ENCODE data around the gene UBR4. TPM values are rescaled to one million over a fixed set of nuclear protein-coding genes. Genes with fewer than 3 reads are reported as not detected.

Gene UBR4
- polyA plus RNA-seq, 1 donor (not counting 4 experiments of a cell fraction or from before 2014, with no cell fraction given) = 39.0 TPM

DNA sequence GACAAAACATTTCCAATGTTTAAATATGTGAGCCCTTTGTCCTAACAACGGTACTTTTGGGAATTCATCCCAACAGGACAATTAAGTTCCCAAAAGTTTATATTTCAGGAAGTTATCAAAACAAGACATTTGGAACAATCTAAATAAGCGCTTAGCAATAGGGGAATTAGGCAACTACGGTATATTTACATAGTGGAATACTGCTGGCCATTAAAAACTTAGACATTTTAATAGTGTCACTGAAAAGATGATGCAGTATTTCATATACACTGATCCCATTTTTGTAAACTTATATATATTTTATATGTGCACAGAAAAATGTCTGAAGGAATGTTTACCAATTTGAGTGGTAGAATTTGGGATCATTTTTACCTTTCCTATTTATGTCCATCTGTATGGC lies 20.8 kb downstream of the UBR4 start:
- Histone ChIP-seq H2AFZ (ENCODE audit: control insufficient read depth, low read length) (no peak overlapping the region), H3K9me3 (ENCODE audit: control insufficient read depth, low read depth, low read length) (no peaks in the 10 kb centered on the region), H3K36me3 (ENCODE audit: control insufficient read depth in 2 of 2, extremely low read depth in 1 of 2, insufficient read depth in 2 of 2, low read length in 2 of 2) (peaks cover 33 to 47% of the 10 kb centered on the region in 2 experiments), H3K79me2 (ENCODE audit: control insufficient read depth, insufficient read depth, low read length) (peaks cover 3% of the 10 kb centered on the region), H3K4me2 (ENCODE audit: control insufficient read depth, extremely low read depth, insufficient read depth, low read depth, low read length) (no peak overlapping the region), H3K4me1 (ENCODE audit: control insufficient read depth, extremely low read depth, insufficient read depth, low read length) (no peaks in the 10 kb centered on the region), H3K27ac (ENCODE audit: control insufficient read depth, insufficient read depth, low read length) (no peak overlapping the region), H3K4me3 (ENCODE audit: control insufficient read depth in 2 of 3, extremely low read depth in 1 of 3, insufficient read depth in 2 of 3, low read depth in 1 of 3, low read length in 3 of 3) (no peak overlapping the region), H3K9me1 (ENCODE audit: control insufficient read depth, extremely low read depth, insufficient read depth, low read length) (no peaks in the 10 kb centered on the region), H4K20me1 (ENCODE audit: control insufficient read depth, extremely low read depth, insufficient read depth, low read length) (no peaks in the 10 kb centered on the region), H3K27me3 (ENCODE audit: control insufficient read depth, extremely low read depth, insufficient read depth, low read length) (no peaks in the 10 kb centered on the region), H3K9ac (ENCODE audit: control insufficient read depth, extremely low read depth, insufficient read depth, low read length) (no peak overlapping the region)
- FAIRE-seq = no peak
- no peak for DNase-seq (ENCODE audit: low read depth, low spot score)
- TF ChIP-seq EZH2 (IDR thresholded peaks at IDR 0.05; ENCODE audit: low read length) = no peak
- TF ChIP-seq, protein P1, sequence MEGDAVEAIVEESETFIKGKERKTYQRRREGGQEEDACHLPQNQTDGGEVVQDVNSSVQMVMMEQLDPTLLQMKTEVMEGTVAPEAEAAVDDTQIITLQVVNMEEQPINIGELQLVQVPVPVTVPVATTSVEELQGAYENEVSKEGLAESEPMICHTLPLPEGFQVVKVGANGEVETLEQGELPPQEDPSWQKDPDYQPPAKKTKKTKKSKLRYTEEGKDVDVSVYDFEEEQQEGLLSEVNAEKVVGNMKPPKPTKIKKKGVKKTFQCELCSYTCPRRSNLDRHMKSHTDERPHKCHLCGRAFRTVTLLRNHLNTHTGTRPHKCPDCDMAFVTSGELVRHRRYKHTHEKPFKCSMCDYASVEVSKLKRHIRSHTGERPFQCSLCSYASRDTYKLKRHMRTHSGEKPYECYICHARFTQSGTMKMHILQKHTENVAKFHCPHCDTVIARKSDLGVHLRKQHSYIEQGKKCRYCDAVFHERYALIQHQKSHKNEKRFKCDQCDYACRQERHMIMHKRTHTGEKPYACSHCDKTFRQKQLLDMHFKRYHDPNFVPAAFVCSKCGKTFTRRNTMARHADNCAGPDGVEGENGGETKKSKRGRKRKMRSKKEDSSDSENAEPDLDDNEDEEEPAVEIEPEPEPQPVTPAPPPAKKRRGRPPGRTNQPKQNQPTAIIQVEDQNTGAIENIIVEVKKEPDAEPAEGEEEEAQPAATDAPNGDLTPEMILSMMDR (optimal IDR thresholded peaks at IDR 0.05 in 1 of 3, IDR thresholded peaks at IDR 0.05 in 1 of 3, conservative IDR thresholded peaks at IDR 0.05 in 1 of 3; ENCODE audit: extremely low read depth in 1 of 3, insufficient read depth in 2 of 3, low read length in 3 of 3) = no peak
- dilution Hi-C loops (cut with MboI; ENCODE audit: extremely low pct_ligation_motif_present, low sequenced_read_pairs) = no loop called here

DNA sequence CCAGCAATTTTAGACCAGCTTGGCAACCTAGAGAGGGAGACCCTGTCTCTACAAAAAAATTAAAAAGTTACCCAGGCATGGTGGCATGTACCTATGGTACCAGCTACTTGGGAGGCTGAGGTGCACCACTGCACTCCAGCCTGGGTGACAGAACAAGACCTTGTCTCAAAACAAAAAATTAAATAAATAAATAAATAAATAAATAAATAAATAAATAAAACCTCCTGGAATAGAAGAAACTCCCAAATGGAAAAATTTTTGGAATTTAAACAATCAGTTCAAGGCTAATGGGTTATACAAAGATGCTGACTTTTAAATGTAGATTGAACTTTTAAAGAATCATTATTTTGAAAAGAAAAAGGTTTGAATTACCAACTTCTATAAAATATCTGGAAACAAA lies 22.2 kb downstream of the UBR4 start:
- no peak overlapping the region for H3K4me3 ChIP-seq (ENCODE audit: control insufficient read depth in 2 of 3, extremely low read depth in 1 of 3, insufficient read depth in 2 of 3, low read depth in 1 of 3, low read length in 3 of 3)
- dilution Hi-C loops (cut with MboI; ENCODE audit: extremely low pct_ligation_motif_present, low sequenced_read_pairs) = no loop called here
- H3K9ac ChIP-seq (ENCODE audit: control insufficient read depth, extremely low read depth, insufficient read depth, low read length) = no peak overlapping the region
- no peak overlapping the region for H3K27ac ChIP-seq (ENCODE audit: control insufficient read depth, insufficient read depth, low read length)
- H3K9me1 ChIP-seq (ENCODE audit: control insufficient read depth, extremely low read depth, insufficient read depth, low read length) = no peaks in the 10 kb centered on the region
- TF ChIP-seq, protein P1 (optimal IDR thresholded peaks at IDR 0.05 in 1 of 3, IDR thresholded peaks at IDR 0.05 in 1 of 3, conservative IDR thresholded peaks at IDR 0.05 in 1 of 3; ENCODE audit: extremely low read depth in 1 of 3, insufficient read depth in 2 of 3, low read length in 3 of 3) = no peak
- TF ChIP-seq EZH2 (IDR thresholded peaks at IDR 0.05; ENCODE audit: low read length) = no peak
- H3K36me3 ChIP-seq (ENCODE audit: control insufficient read depth in 2 of 2, extremely low read depth in 1 of 2, insufficient read depth in 2 of 2, low read length in 2 of 2) = peaks cover 34 to 43% of the 10 kb centered on the region in 2 experiments
- H3K27me3 ChIP-seq (ENCODE audit: control insufficient read depth, extremely low read depth, insufficient read depth, low read length) = no peaks in the 10 kb centered on the region
- no peaks in the 10 kb centered on the region for H3K9me3 ChIP-seq (ENCODE audit: control insufficient read depth, low read depth, low read length)
- H4K20me1 ChIP-seq (ENCODE audit: control insufficient read depth, extremely low read depth, insufficient read depth, low read length) = no peaks in the 10 kb centered on the region
- no peak overlapping the region for H2AFZ ChIP-seq (ENCODE audit: control insufficient read depth, low read length)
- DNase-seq (ENCODE audit: low read depth, low spot score) = no peak
- no peak overlapping the region for H3K4me2 ChIP-seq (ENCODE audit: control insufficient read depth, extremely low read depth, insufficient read depth, low read depth, low read length)
- no peaks in the 10 kb centered on the region for H3K4me1 ChIP-seq (ENCODE audit: control insufficient read depth, extremely low read depth, insufficient read depth, low read length)
- no peak for FAIRE-seq
- H3K79me2 ChIP-seq (ENCODE audit: control insufficient read depth, insufficient read depth, low read length) = peaks cover 3% of the 10 kb centered on the region

Measured in keratinocyte (primary cell).